Posterior vena cava (tissue), 2 donors: Measurements from ENCODE around the gene TMEM54. TPM values are rescaled to one million over a fixed set of nuclear protein-coding genes. Genes with fewer than 3 reads are reported as not detected.
A peak's percentile ranks its signal among the peaks of the same experiment; 100 is the strongest.

Experiments used
- DNase-seq: peaks from one replicate; pipeline ENCODE4 v3.0.0-alpha.2; 2020; ENCODE audit warnings: low spot score
- intact Hi-C, 2 donors: fragments of 100-400 bp; cut with DNase I; formaldehyde crosslinking; loops; one replicate each; pipeline versions ENCODE4 v1.14.1 to v1.14.2; 2022 to 2023
- total RNA-seq, 2 donors: library from RNA; stranded (reverse); fragmentation: NEBNext Ultra II Directional; extraction: Animal tissue kit (Norgen Biotek cat#: 25700); gene quantifications; one replicate each; pipeline ENCODE4 v1.2.1, GENCODE V29; 2021
- donor health status: DM: yes; HTN: yes; CAD: no.
- donor health status: DM: yes; HTN: yes; CAD: no.

TMEM54 gene
- total RNA-seq, 2 donors from 2014 or later: 33.5 to 36.0 TPM

GRCh38 chr1:32886004-32886827 is 15.0 kb downstream of the TMEM54 start, which contains the start of gene HPCA:
HPCA (plus strand) TSS chr1:32886491; CDS start chr1:32888899, 2,408 bp downstream.
- intact Hi-C loops: no loop called here
- DNase-seq: peak; percentile 85

GRCh38 chr1:32885676-32886003 is 15.5 kb downstream of the TMEM54 start:
- intact Hi-C loops: no loop called here
- no peak for DNase-seq

GRCh38 chr1:32884726-32885125 is 16.5 kb downstream of the TMEM54 start:
- intact Hi-C loops: no loop called here
- no peak for DNase-seq

- peak; percentile 50 for DNase-seq
- intact Hi-C loops: no loop called here
Measured at GRCh38 chr1:32884032-32884372, 17.2 kb downstream of the TMEM54 start.

GRCh38 chr1:32883338-32884031 is 17.7 kb downstream of the TMEM54 start:
- intact Hi-C loops: no loop called here
- DNase-seq: peak; percentile 46

GRCh38 chr1:32881871-32882850 is 19.0 kb downstream of the TMEM54 start:
- intact Hi-C loops: no loop called here
- peak; percentile 20 for DNase-seq

GRCh38 chr1:32881291-32881690 is 19.9 kb downstream of the TMEM54 start:
- intact Hi-C loops: no loop called here
- peak; percentile 34 for DNase-seq

GRCh38 chr1:32878637-32879041 is 22.6 kb downstream of the TMEM54 start:
- peak; percentile 58 for DNase-seq
- intact Hi-C loops: loop anchor here in 1 of 2 donors (5.0 kb wide), 1 partner anchor 214 kb away; no protein-coding TSS in a partner anchor

GRCh38 chr1:32878183-32878582 is 23.0 kb downstream of the TMEM54 start:
- no peak for DNase-seq
- intact Hi-C loops: loop anchor here in 1 of 2 donors (5.0 kb wide), 1 partner anchor 214 kb away; no protein-coding TSS in a partner anchor

- DNase-seq: peak; percentile 47
- intact Hi-C loops: loop anchor here in 1 of 2 donors (5.0 kb wide), 1 partner anchor 215 kb away; no protein-coding TSS in a partner anchor
Measured at GRCh38 chr1:32877211-32878110, 23.7 kb downstream of the TMEM54 start.

GRCh38 chr1:32876341-32877210 is 24.6 kb downstream of the TMEM54 start:
- DNase-seq: peak; percentile 82
- intact Hi-C loops: loop anchor here in 1 of 2 donors (5.0 kb wide), 1 partner anchor 216 kb away; no protein-coding TSS in a partner anchor

GRCh38 chr1:32874860-32875752 is 26.1 kb downstream of the TMEM54 start:
- intact Hi-C loops: loop anchor here in 1 of 2 donors (5.0 kb wide), 2 partner anchors 163 to 217 kb away; no protein-coding TSS in a partner anchor
- DNase-seq: no peak

- no peak for DNase-seq
- intact Hi-C loops: loop anchor here in 1 of 2 donors (5.0 kb wide), 1 partner anchor 161 kb away; no protein-coding TSS in a partner anchor
Measured at GRCh38 chr1:32873484-32873883, 27.7 kb downstream of the TMEM54 start.

GRCh38 chr1:32872192-32872460 is 29.1 kb downstream of the TMEM54 start:
- no peak for DNase-seq
- intact Hi-C loops: loop anchor here in 1 of 2 donors (5.0 kb wide), 1 partner anchor 160 kb away; no protein-coding TSS in a partner anchor

GRCh38 chr1:32871364-32872191 is 29.6 kb downstream of the TMEM54 start:
- intact Hi-C loops: loop anchor here in 1 of 2 donors (5.0 kb wide), 1 partner anchor 159 kb away; no protein-coding TSS in a partner anchor
- peak; percentile 75 for DNase-seq
